Activated T-helper 17 cell treated with anti-CD3 and anti-CD28 coated beads, Interleukin-2, amount 50 U/mL, for 72 hours (primary cell): ENCODE results near the gene ADARB2. TPM values are rescaled to one million over a fixed set of nuclear protein-coding genes. Genes with fewer than 3 reads are reported as not detected.
"Not testable (repeated sequence)": the region's sequence is repeated elsewhere in the genome, so short reads cannot be mapped to it uniquely, and the experiment has no call there.

ENCODE experiments used
- ATAC-seq: fragments of 150-1000 bp; cut with Tn5 transposase; replicated peaks from 2 replicates; pipeline ENCODE4 v1.10.0; 2021; ENCODE audit warnings: mild to moderate bottlenecking, moderate library complexity
- H3K27ac Mint-ChIP-seq: one replicate; pipeline ENCODE4 v1.8.0; 2022; ENCODE audit warnings: mixed read lengths
- H3K27me3 Mint-ChIP-seq: one replicate; pipeline ENCODE4 v1.8.0; 2022; ENCODE audit warnings: mixed read lengths
- H3K36me3 Mint-ChIP-seq: one replicate; pipeline ENCODE4 v1.8.0; 2022; ENCODE audit warnings: low read depth, mild to moderate bottlenecking, mixed read lengths
- H3K4me1 Mint-ChIP-seq: one replicate; pipeline ENCODE4 v1.8.0; 2022; ENCODE audit warnings: mixed read lengths
- H3K4me3 Mint-ChIP-seq: one replicate; pipeline ENCODE4 v1.8.0; 2022; ENCODE audit warnings: mild to moderate bottlenecking, mixed read lengths
- H3K9me3 Mint-ChIP-seq: one replicate; pipeline ENCODE4 v1.8.0; 2022; ENCODE audit warnings: mixed read lengths
- total RNA-seq, 2 donors: library from RNA; stranded (reverse); gene quantifications; one replicate each; pipeline ENCODE4 v1.2.3, GENCODE V29; 2022

Gene ADARB2
- total RNA-seq, 2 donors from 2014 or later, result not detected

GRCh38 chr10:1255118-1255517 is 482.2 kb downstream of the ADARB2 start:
- Mint-ChIP-seq H3K4me3 (no peak overlapping the region), H3K27me3 (peaks cover 44% of the 10 kb centered on the region)
- no peak for ATAC-seq

GRCh38 chr10:1253523-1254353 is 483.6 kb downstream of the ADARB2 start:
- Mint-ChIP-seq H3K27me3 (peaks cover 48% of the 10 kb centered on the region), H3K4me1 (peaks cover 15% of the 10 kb centered on the region), H3K27ac (peak overlapping the region; percentile 44), H3K9me3 (peaks cover 9% of the 10 kb centered on the region), H3K36me3 (no peaks in the 10 kb centered on the region), H3K4me3 (no peak overlapping the region)
- ATAC-seq, result no peak

More at GRCh38 chr10:1255118-1255517, 482.2 kb downstream of the ADARB2 start:
- no peaks in the 10 kb centered on the region for H3K36me3 Mint-ChIP-seq
- H3K9me3 Mint-ChIP-seq, result peaks cover 9% of the 10 kb centered on the region
- H3K27ac Mint-ChIP-seq, result no peak overlapping the region
- peaks cover 15% of the 10 kb centered on the region for H3K4me1 Mint-ChIP-seq

GRCh38 chr10:1251769-1252168 is 485.6 kb downstream of the ADARB2 start:
- H3K4me3 Mint-ChIP-seq, result no peak overlapping the region
- H3K36me3 Mint-ChIP-seq, result no peaks in the 10 kb centered on the region
- peaks cover 9% of the 10 kb centered on the region for H3K9me3 Mint-ChIP-seq
- H3K4me1 Mint-ChIP-seq, result peaks cover 15% of the 10 kb centered on the region
- H3K27me3 Mint-ChIP-seq, result peaks cover 38% of the 10 kb centered on the region
- no peak for ATAC-seq
- no peak overlapping the region for H3K27ac Mint-ChIP-seq

- Mint-ChIP-seq H3K9me3 (peaks cover 9% of the 10 kb centered on the region), H3K27me3 (peaks cover 46% of the 10 kb centered on the region), H3K4me1 (peaks cover 15% of the 10 kb centered on the region), H3K36me3 (no peaks in the 10 kb centered on the region), H3K27ac (no peak overlapping the region), H3K4me3 (no peak overlapping the region)
- no peak for ATAC-seq
Observed at GRCh38 chr10:1249142-1249920, 488.0 kb downstream of the ADARB2 start.

GRCh38 chr10:1248262-1248630 is 489.1 kb downstream of the ADARB2 start:
- H3K9me3 Mint-ChIP-seq, result not testable (repeated sequence)
- H3K27me3 Mint-ChIP-seq, result peaks cover 41% of the 10 kb centered on the region

GRCh38 chr10:1247598-1248261 is 489.6 kb downstream of the ADARB2 start:
- Mint-ChIP-seq H3K4me1 (peaks cover 4% of the 10 kb centered on the region), H3K36me3 (no peaks in the 10 kb centered on the region), H3K27ac (no peak overlapping the region), H3K4me3 (no peak overlapping the region), H3K9me3 (no peaks in the 10 kb centered on the region), H3K27me3 (peaks cover 40% of the 10 kb centered on the region)
- ATAC-seq, result no peak

More at GRCh38 chr10:1248262-1248630, 489.1 kb downstream of the ADARB2 start:
- not testable (repeated sequence) for ATAC-seq, H3K4me1 Mint-ChIP-seq, H3K4me3 Mint-ChIP-seq, H3K27ac Mint-ChIP-seq, H3K36me3 Mint-ChIP-seq

GRCh38 chr10:1244493-1244892 is 492.8 kb downstream of the ADARB2 start:
- no peak for ATAC-seq
- Mint-ChIP-seq H3K36me3 (no peaks in the 10 kb centered on the region), H3K4me1 (no peaks in the 10 kb centered on the region), H3K9me3 (no peaks in the 10 kb centered on the region), H3K27ac (no peak overlapping the region), H3K27me3 (peaks cover 16% of the 10 kb centered on the region), H3K4me3 (no peak overlapping the region)

GRCh38 chr10:1243486-1244234 is 493.7 kb downstream of the ADARB2 start:
- H3K27me3 Mint-ChIP-seq, result peaks cover 13% of the 10 kb centered on the region
- ATAC-seq, result no peak
- H3K4me3 Mint-ChIP-seq, result no peak overlapping the region
- H3K4me1 Mint-ChIP-seq, result no peaks in the 10 kb centered on the region
- H3K27ac Mint-ChIP-seq, result no peak overlapping the region
- H3K36me3 Mint-ChIP-seq, result no peaks in the 10 kb centered on the region
- H3K9me3 Mint-ChIP-seq, result no peaks in the 10 kb centered on the region

GRCh38 chr10:1242975-1243374 is 494.4 kb downstream of the ADARB2 start:
- no peaks in the 10 kb centered on the region for H3K36me3 Mint-ChIP-seq
- no peaks in the 10 kb centered on the region for H3K4me1 Mint-ChIP-seq
- no peak overlapping the region for H3K27ac Mint-ChIP-seq
- H3K27me3 Mint-ChIP-seq, result peaks cover 11% of the 10 kb centered on the region
- ATAC-seq, result no peak
- no peak overlapping the region for H3K4me3 Mint-ChIP-seq
- H3K9me3 Mint-ChIP-seq, result no peaks in the 10 kb centered on the region

GRCh38 chr10:1241973-1242935 is 495.1 kb downstream of the ADARB2 start:
- no peaks in the 10 kb centered on the region for H3K36me3 Mint-ChIP-seq
- H3K4me3 Mint-ChIP-seq, result no peak overlapping the region
- no peak overlapping the region for H3K27ac Mint-ChIP-seq
- no peak for ATAC-seq
- H3K9me3 Mint-ChIP-seq, result no peaks in the 10 kb centered on the region
- peaks cover 8% of the 10 kb centered on the region for H3K27me3 Mint-ChIP-seq
- H3K4me1 Mint-ChIP-seq, result no peaks in the 10 kb centered on the region

- Mint-ChIP-seq H3K27me3 (peaks cover 8% of the 10 kb centered on the region), H3K36me3 (no peaks in the 10 kb centered on the region), H3K27ac (no peak overlapping the region), H3K9me3 (no peaks in the 10 kb centered on the region), H3K4me1 (no peaks in the 10 kb centered on the region), H3K4me3 (no peak overlapping the region)
- no peak for ATAC-seq
Observed at GRCh38 chr10:1241322-1241890, 495.9 kb downstream of the ADARB2 start.

- H3K4me3 Mint-ChIP-seq, result no peak overlapping the region
- H3K27ac Mint-ChIP-seq, result no peak overlapping the region
- H3K9me3 Mint-ChIP-seq, result no peaks in the 10 kb centered on the region
- no peaks in the 10 kb centered on the region for H3K4me1 Mint-ChIP-seq
- no peak for ATAC-seq
- no peaks in the 10 kb centered on the region for H3K36me3 Mint-ChIP-seq
- H3K27me3 Mint-ChIP-seq, result peaks cover 8% of the 10 kb centered on the region
Observed at GRCh38 chr10:1240341-1240775, 497.0 kb downstream of the ADARB2 start.

GRCh38 chr10:1233031-1233430 is 504.3 kb downstream of the ADARB2 start:
- no peaks in the 10 kb centered on the region for H3K36me3 Mint-ChIP-seq
- H3K9me3 Mint-ChIP-seq, result no peaks in the 10 kb centered on the region
- H3K4me3 Mint-ChIP-seq, result no peak overlapping the region
- no peaks in the 10 kb centered on the region for H3K4me1 Mint-ChIP-seq
- no peak for ATAC-seq
- H3K27ac Mint-ChIP-seq, result no peak overlapping the region
- peaks cover 4% of the 10 kb centered on the region for H3K27me3 Mint-ChIP-seq
